Measurements from ENCODE around the gene OR2B2. TPM values are rescaled to one million over a fixed set of nuclear protein-coding genes. Genes with fewer than 3 reads are reported as not detected.

OR2B2 gene
- total RNA-seq, 6 donors from 2014 or later: not detected

GRCh38 chr6:27861276-27861840 lies 50.8 kb downstream of the OR2B2 start:
- Histone ChIP-seq H3K27me3 (no peaks in the 10 kb centered on the region), H3K27ac (no peak overlapping the region), H3K4me1 (peaks cover 10 to 21% (median 13%) of the 10 kb centered on the region in 4 donors), H3K36me3 (no peaks in the 10 kb centered on the region), H3K4me3 (no peak overlapping the region), H3K9me3 (no peaks in the 10 kb centered on the region)
- no peak for DNase-seq
- TF ChIP-seq POLR2AphosphoS5 (IDR thresholded peaks at IDR 0.05) (no peak), CTCF (IDR thresholded peaks at IDR 0.05) (no peak), EP300 (IDR thresholded peaks at IDR 0.05) (no peak), POLR2A (IDR thresholded peaks at IDR 0.05) (no peak)
- WGBS, 2 donors: 80 to 89% methylated on average over 2 of the region's 2 CpGs
- no peak for ATAC-seq (ENCODE audit: low FRiP score in 2 of 2)

Small RNAs within 50 kb of the gene (small RNA-seq; reads per million reads assigned to genes)
- 0 reads per million in 4 donors for gene RNU7-26P

Other genes starting within 250 kb of the OR2B2 start
- gene OR2B6, start 44.8 kb upstream of the OR2B2 start, total RNA-seq: not detected
- gene ZNF165, start 168.2 kb upstream of the OR2B2 start, total RNA-seq: 1 to 10 TPM; 2.4 to 7.9 (median 3.7) TPM
- gene ZSCAN16, start 212.2 kb upstream of the OR2B2 start, total RNA-seq: 10 to 100 TPM in 1 of 6 donors, 1 to 10 TPM in 5; 4.1 to 16.8 (median 5.1) TPM
- gene ZKSCAN8, start 229.5 kb upstream of the OR2B2 start, total RNA-seq: 10 to 100 TPM; 11.7 to 24.9 (median 16.8) TPM

Measured in upper lobe of left lung (tissue), 6 donors.